Measurements from ENCODE around the gene LYPLA2. TPM values are rescaled to one million over a fixed set of nuclear protein-coding genes. Genes with fewer than 3 reads are reported as not detected.

The LYPLA2 gene
- total RNA-seq, 1 donor from 2014 or later = 138 TPM

- TF ChIP-seq, protein P1, sequence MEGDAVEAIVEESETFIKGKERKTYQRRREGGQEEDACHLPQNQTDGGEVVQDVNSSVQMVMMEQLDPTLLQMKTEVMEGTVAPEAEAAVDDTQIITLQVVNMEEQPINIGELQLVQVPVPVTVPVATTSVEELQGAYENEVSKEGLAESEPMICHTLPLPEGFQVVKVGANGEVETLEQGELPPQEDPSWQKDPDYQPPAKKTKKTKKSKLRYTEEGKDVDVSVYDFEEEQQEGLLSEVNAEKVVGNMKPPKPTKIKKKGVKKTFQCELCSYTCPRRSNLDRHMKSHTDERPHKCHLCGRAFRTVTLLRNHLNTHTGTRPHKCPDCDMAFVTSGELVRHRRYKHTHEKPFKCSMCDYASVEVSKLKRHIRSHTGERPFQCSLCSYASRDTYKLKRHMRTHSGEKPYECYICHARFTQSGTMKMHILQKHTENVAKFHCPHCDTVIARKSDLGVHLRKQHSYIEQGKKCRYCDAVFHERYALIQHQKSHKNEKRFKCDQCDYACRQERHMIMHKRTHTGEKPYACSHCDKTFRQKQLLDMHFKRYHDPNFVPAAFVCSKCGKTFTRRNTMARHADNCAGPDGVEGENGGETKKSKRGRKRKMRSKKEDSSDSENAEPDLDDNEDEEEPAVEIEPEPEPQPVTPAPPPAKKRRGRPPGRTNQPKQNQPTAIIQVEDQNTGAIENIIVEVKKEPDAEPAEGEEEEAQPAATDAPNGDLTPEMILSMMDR (IDR thresholded peaks at IDR 0.05; ENCODE audit: unreplicated experiment) = peak; percentile 32
- H3K4me1 Mint-ChIP-seq (ENCODE audit: unreplicated experiment) = peaks cover 19% of the 10 kb centered on the region
- no peaks in the 10 kb centered on the region for H3K9me3 Mint-ChIP-seq (ENCODE audit: unreplicated experiment)
- peaks cover 21% of the 10 kb centered on the region for H3K36me3 Mint-ChIP-seq (ENCODE audit: low read depth, unreplicated experiment)
- peaks cover 2% of the 10 kb centered on the region for H3K27me3 Mint-ChIP-seq (ENCODE audit: unreplicated experiment)
- no peak overlapping the region for H3K4me3 Mint-ChIP-seq (ENCODE audit: unreplicated experiment)
- peak; percentile 57 for DNase-seq (ENCODE audit: low spot score)
- H3K27ac Mint-ChIP-seq (ENCODE audit: unreplicated experiment) = no peak overlapping the region
Observed at GRCh38 chr1:23804183-23804835, 13.4 kb downstream of the LYPLA2 start.

- H3K27me3 Mint-ChIP-seq (ENCODE audit: unreplicated experiment) = peaks cover 2% of the 10 kb centered on the region
- no peak overlapping the region for H3K27ac Mint-ChIP-seq (ENCODE audit: unreplicated experiment)
- no peaks in the 10 kb centered on the region for H3K9me3 Mint-ChIP-seq (ENCODE audit: unreplicated experiment)
- no peak for DNase-seq (ENCODE audit: low spot score)
- peak overlapping the region; percentile 15 for H3K4me3 Mint-ChIP-seq (ENCODE audit: unreplicated experiment)
- peaks cover 21% of the 10 kb centered on the region for H3K36me3 Mint-ChIP-seq (ENCODE audit: low read depth, unreplicated experiment)
- TF ChIP-seq, protein P1 (IDR thresholded peaks at IDR 0.05; ENCODE audit: unreplicated experiment) = no peak
- H3K4me1 Mint-ChIP-seq (ENCODE audit: unreplicated experiment) = peaks cover 16% of the 10 kb centered on the region
Observed at GRCh38 chr1:23805025-23805424, 14.1 kb downstream of the LYPLA2 start.

GRCh38 chr1:23806280-23806679 is 15.3 kb downstream of the LYPLA2 start:
- H3K4me1 Mint-ChIP-seq (ENCODE audit: unreplicated experiment) = peaks cover 25% of the 10 kb centered on the region
- no peak overlapping the region for H3K27ac Mint-ChIP-seq (ENCODE audit: unreplicated experiment)
- TF ChIP-seq, protein P1 (IDR thresholded peaks at IDR 0.05; ENCODE audit: unreplicated experiment) = no peak
- H3K4me3 Mint-ChIP-seq (ENCODE audit: unreplicated experiment) = peak overlapping the region; percentile 31
- no peaks in the 10 kb centered on the region for H3K9me3 Mint-ChIP-seq (ENCODE audit: unreplicated experiment)
- H3K27me3 Mint-ChIP-seq (ENCODE audit: unreplicated experiment) = peaks cover 2% of the 10 kb centered on the region
- H3K36me3 Mint-ChIP-seq (ENCODE audit: low read depth, unreplicated experiment) = peaks cover 23% of the 10 kb centered on the region
- DNase-seq (ENCODE audit: low spot score) = no peak

DNA sequence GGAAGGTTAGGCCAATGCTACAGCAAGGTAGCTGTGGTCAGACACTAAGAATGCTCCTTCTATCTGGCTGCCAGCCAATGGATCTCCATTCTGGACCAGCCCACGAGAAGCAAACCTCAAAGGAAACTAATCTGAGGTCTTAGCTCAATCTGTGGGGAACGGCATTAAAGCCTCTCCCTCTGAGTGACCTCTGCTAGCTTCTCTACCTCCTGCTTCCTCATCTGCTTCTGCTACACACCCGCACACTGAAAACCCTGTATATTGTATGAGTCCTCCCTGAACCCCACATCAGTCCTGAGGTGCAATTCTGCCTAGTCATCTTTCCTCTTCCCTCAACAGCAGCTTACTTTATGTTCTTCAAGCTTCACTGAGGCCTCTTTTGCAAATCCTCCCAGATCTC is 16.5 kb downstream of the LYPLA2 start:
- TF ChIP-seq, protein P1 (IDR thresholded peaks at IDR 0.05; ENCODE audit: unreplicated experiment) = no peak
- Mint-ChIP-seq H3K27ac (ENCODE audit: unreplicated experiment) (no peak overlapping the region), H3K36me3 (ENCODE audit: low read depth, unreplicated experiment) (peaks cover 28% of the 10 kb centered on the region), H3K4me1 (ENCODE audit: unreplicated experiment) (peaks cover 26% of the 10 kb centered on the region), H3K27me3 (ENCODE audit: unreplicated experiment) (peaks cover 2% of the 10 kb centered on the region), H3K4me3 (ENCODE audit: unreplicated experiment) (peak overlapping the region; percentile 26), H3K9me3 (ENCODE audit: unreplicated experiment) (no peaks in the 10 kb centered on the region)
- DNase-seq (ENCODE audit: low spot score) = no peak

DNA sequence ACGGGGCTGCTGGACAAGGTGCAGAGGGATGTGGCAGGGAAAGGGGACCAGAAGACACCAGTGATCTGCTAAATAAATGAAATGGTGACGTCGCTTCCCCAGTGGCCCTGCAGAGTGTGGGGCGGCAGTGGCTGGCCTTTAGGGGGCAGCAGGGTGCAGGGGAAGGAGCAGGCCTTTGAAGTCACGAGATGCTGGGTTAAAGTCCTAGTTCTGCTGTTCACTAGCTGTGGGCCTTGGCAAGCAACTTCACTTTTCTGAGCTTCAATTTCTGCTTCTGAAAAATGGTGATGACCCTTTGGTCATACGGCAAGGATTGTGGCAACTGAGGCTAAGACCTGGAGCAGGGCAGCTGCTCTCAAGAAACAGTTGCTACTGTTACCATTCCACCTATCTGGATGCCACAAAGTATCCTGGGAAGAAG is 18.8 kb downstream of the LYPLA2 start:
- DNase-seq (ENCODE audit: low spot score) = peak; percentile 84
- H3K27ac Mint-ChIP-seq (ENCODE audit: unreplicated experiment) = no peak overlapping the region
- TF ChIP-seq, protein P1 (IDR thresholded peaks at IDR 0.05; ENCODE audit: unreplicated experiment) = peak; percentile 60
- H3K4me1 Mint-ChIP-seq (ENCODE audit: unreplicated experiment) = peaks cover 26% of the 10 kb centered on the region
- H3K9me3 Mint-ChIP-seq (ENCODE audit: unreplicated experiment) = no peaks in the 10 kb centered on the region
- H3K36me3 Mint-ChIP-seq (ENCODE audit: low read depth, unreplicated experiment) = peaks cover 25% of the 10 kb centered on the region
- H3K27me3 Mint-ChIP-seq (ENCODE audit: unreplicated experiment) = peaks cover 2% of the 10 kb centered on the region
- no peak overlapping the region for H3K4me3 Mint-ChIP-seq (ENCODE audit: unreplicated experiment)
